GM12878 (cell line): ENCODE data around the gene MRPL16. TPM values are rescaled to one million over a fixed set of nuclear protein-coding genes. Genes with fewer than 3 reads are reported as not detected.

Source experiments
- ASH2L ChIP-seq: fragments of 300-600, 200-600 bp; sonication (generic); IDR thresholded peaks from 2 replicates; pipeline ENCODE4 v1.6.1; 2017; ENCODE audit warnings: low read depth, mild to moderate bottlenecking, borderline replicate concordance
- BACH1 ChIP-seq: fragments of 450-650 bp; IDR thresholded peaks from 2 replicates; pipeline ENCODE4 v1.6.1; 2017; ENCODE audit warnings: mild to moderate bottlenecking, borderline replicate concordance
- BRCA1 ChIP-seq: IDR thresholded peaks from 2 replicates; pipeline ENCODE4 v1.6.1; 2011; ENCODE audit warnings: low read depth, low read length, improper control_type of control experiment
- E2F4 ChIP-seq: IDR thresholded peaks from 2 replicates; pipeline ENCODE4 v1.6.1; 2012; ENCODE audit warnings: low read depth, low read length, improper control_type of control experiment
- E2F8 ChIP-seq: fragments of 450-650 bp; IDR thresholded peaks from 2 replicates; pipeline ENCODE4 v1.6.1; 2018; ENCODE audit warnings: mild to moderate bottlenecking, low read depth, moderate library complexity; ENCODE audit not compliant: partially characterized antibody
- GABPA ChIP-seq: IDR thresholded peaks from 2 replicates; pipeline ENCODE4 v1.6.1; 2014; ENCODE audit warnings: antibody characterized with exemption, low read depth, mild to moderate bottlenecking, inconsistent platforms
- GATAD2B ChIP-seq: fragments of 450-650 bp; conservative IDR thresholded peaks from 2 replicates; pipeline ENCODE4 v1.6.1; 2017; ENCODE audit warnings: low read depth, mild to moderate bottlenecking, moderate library complexity
- MEF2B ChIP-seq: fragments of 450-650 bp; IDR thresholded peaks from 2 replicates; pipeline ENCODE4 v1.6.1; 2018; ENCODE audit warnings: mild to moderate bottlenecking, moderate library complexity; ENCODE audit not compliant: partially characterized antibody, poor library complexity, severe bottlenecking
- PAX8 ChIP-seq: fragments of 450-650 bp; IDR thresholded peaks from 2 replicates; pipeline ENCODE4 v1.6.1; 2017; ENCODE audit warnings: mild to moderate bottlenecking, moderate library complexity
- PBX3 ChIP-seq: IDR thresholded peaks from 2 replicates; pipeline ENCODE4 v1.6.1; 2011; ENCODE audit warnings: mild to moderate bottlenecking, low read depth, low read length, moderate library complexity; ENCODE audit not compliant: insufficient replicate concordance
- RELB ChIP-seq: fragments of 450-650 bp; IDR thresholded peaks from 2 replicates; pipeline ENCODE4 v1.6.1; 2017; ENCODE audit warnings: low read depth, mild to moderate bottlenecking, moderate library complexity
- RUNX3 ChIP-seq: IDR thresholded peaks from 2 replicates; pipeline ENCODE4 v1.6.1; 2012; ENCODE audit warnings: low read length, inconsistent platforms
- TARDBP ChIP-seq: IDR thresholded peaks from 2 replicates; pipeline ENCODE4 v1.6.1; 2016; ENCODE audit warnings: borderline replicate concordance
- USF1 ChIP-seq: IDR thresholded peaks from 2 replicates; pipeline ENCODE4 v1.6.1; 2011; ENCODE audit warnings: borderline replicate concordance, low read depth, mild to moderate bottlenecking, moderate library complexity, mixed read lengths, low read length; ENCODE audit not compliant: insufficient read depth; ENCODE audit errors: extremely low read length
- YY1 ChIP-seq: IDR thresholded peaks from 2 replicates; pipeline ENCODE4 v1.6.1; 2011; ENCODE audit warnings: low read depth, mild to moderate bottlenecking, low read length
- ZBTB40 ChIP-seq: fragments of 450-650 bp; IDR thresholded peaks from 2 replicates; pipeline ENCODE4 v1.6.1; 2016; ENCODE audit warnings: mild to moderate bottlenecking, moderate library complexity, borderline replicate concordance
- ZNF207 ChIP-seq: fragments of 450-650 bp; IDR thresholded peaks from 2 replicates; pipeline ENCODE4 v1.6.1; 2014; ENCODE audit warnings: antibody characterized with exemption, mild to moderate bottlenecking, borderline replicate concordance
- polyA plus RNA-seq, 11 experiments: library from polyadenylated mRNA; depleted of rRNA in 4 of 11; unstranded in 6 of 11; stranded (reverse) in 5 of 11; fragments of >200 nt; fragmentation: Nextera tagmentation in 4 of 11; fragmentation: Illumina TruSeq in 1 of 11; extraction: Ambion mirVana in 4 of 11; extraction: Trizol in 1 of 11; gene quantifications; 1 replicate in 1 of 11; 2 replicates in 10 of 11; pipeline versions ENCODE4 v1.2.1 to v1.2.3, GENCODE V29; 2011 to 2016; ENCODE audit warnings: inconsistent platforms in 2 of 11, missing spikeins in 2 of 11, low read depth in 1 of 11
- total RNA-seq, 4 experiments: library from RNA; depleted of rRNA in 3 of 4; stranded (reverse); fragments of >200 nt in 3 of 4; fragmentation: Illumina TruSeq in 1 of 4; extraction: Trizol in 1 of 4; gene quantifications; 2 replicates each; pipeline versions ENCODE4 v1.2.1 to v1.2.3, GENCODE V29; 2013 to 2021

Gene MRPL16
- total and polyA plus RNA-seq, 10 of the 15 experiments (the other 5 are each of a cell fraction or from before 2014, with no cell fraction given) = 38.2 to 167 (median 106) TPM

GRCh38 chr11:59810189-59810910 is at the start of gene MRPL16 (continued):
- no peak for TF ChIP-seq PAX8
- TF ChIP-seq PBX3 = no peak
- peak; percentile 88 for TF ChIP-seq RELB
- TF ChIP-seq ZBTB40 = peak; percentile 100
- peak; percentile 63 for TF ChIP-seq GATAD2B
- no peak for TF ChIP-seq BRCA1
- peak; percentile 96 for TF ChIP-seq RUNX3
- TF ChIP-seq ASH2L = no peak
- TF ChIP-seq ZNF207 = no peak
- TF ChIP-seq MEF2B = peak; percentile 30
- peak; percentile 89 for TF ChIP-seq YY1
- no peak for TF ChIP-seq E2F4
- peak; percentile 50; the same call in 1 of the 2 replicates for TF ChIP-seq BACH1
- no peak for TF ChIP-seq USF1
- peak; percentile 100 for TF ChIP-seq GABPA
- TF ChIP-seq E2F8 = peak; percentile 96
- peak; percentile 79; the same call in 1 of the 2 replicates for TF ChIP-seq TARDBP
